Endothelial cell of umbilical vein (primary cell): ENCODE data around the gene LAMB1.

Experiments
- EZH2 ChIP-seq: IDR thresholded peaks from 2 replicates; pipeline ENCODE4 v1.6.1; 2012; ENCODE audit warnings: borderline replicate concordance, low read depth, mild to moderate bottlenecking, moderate library complexity, low read length, inconsistent platforms; ENCODE audit not compliant: severe bottlenecking
- FOS ChIP-seq: IDR thresholded peaks from 2 replicates; pipeline ENCODE4 v1.6.1; 2011; ENCODE audit warnings: mild to moderate bottlenecking, low read length, moderate library complexity, borderline replicate concordance; ENCODE audit not compliant: insufficient read depth
- GATA2 ChIP-seq: IDR thresholded peaks from 2 replicates; pipeline ENCODE4 v1.7.0; 2011; ENCODE audit warnings: low read depth, mild to moderate bottlenecking, moderate library complexity, mixed read lengths, low read length; ENCODE audit not compliant: insufficient read length, insufficient read depth
- JUN ChIP-seq: IDR thresholded peaks from 2 replicates; pipeline ENCODE4 v1.6.1; 2011; ENCODE audit warnings: borderline replicate concordance, low read depth; ENCODE audit not compliant: insufficient read length, insufficient read depth
- MYC ChIP-seq: IDR thresholded peaks from one replicate; pipeline ENCODE4 v1.6.1; 2011; ENCODE audit warnings: mild to moderate bottlenecking, low read depth, low read length
- POLR2A ChIP-seq: IDR thresholded peaks from 2 replicates; pipeline ENCODE4 v1.6.1; 2012; ENCODE audit warnings: low read depth, mild to moderate bottlenecking, control low read depth, low read length
- POLR2AphosphoS5 ChIP-seq: IDR thresholded peaks from 2 replicates; pipeline ENCODE4 v1.6.1; 2012; ENCODE audit warnings: low read depth, mild to moderate bottlenecking, control low read depth, low read length, moderate library complexity; ENCODE audit not compliant: insufficient read depth
- TF ChIP-seq, protein P1 (sequence below), 2 donors: IDR thresholded peaks; 1 replicate in 1 of 2; 2 replicates in 1 of 2; pipeline ENCODE4 v1.5.1; 2011; ENCODE audit warnings: low read length in 2 of 2, mild to moderate bottlenecking in 2 of 2, moderate library complexity in 2 of 2, control low read depth in 1 of 2, inconsistent platforms in 1 of 2, low read depth in 1 of 2; ENCODE audit not compliant: insufficient read depth in 1 of 2; ENCODE audit errors: extremely low read depth in 1 of 2
- TF ChIP-seq, protein P2 (sequence below): IDR thresholded peaks from 2 replicates; pipeline ENCODE4 v1.6.1; 2011; ENCODE audit not compliant: insufficient read depth, insufficient read length

- TF ChIP-seq, protein P1, sequence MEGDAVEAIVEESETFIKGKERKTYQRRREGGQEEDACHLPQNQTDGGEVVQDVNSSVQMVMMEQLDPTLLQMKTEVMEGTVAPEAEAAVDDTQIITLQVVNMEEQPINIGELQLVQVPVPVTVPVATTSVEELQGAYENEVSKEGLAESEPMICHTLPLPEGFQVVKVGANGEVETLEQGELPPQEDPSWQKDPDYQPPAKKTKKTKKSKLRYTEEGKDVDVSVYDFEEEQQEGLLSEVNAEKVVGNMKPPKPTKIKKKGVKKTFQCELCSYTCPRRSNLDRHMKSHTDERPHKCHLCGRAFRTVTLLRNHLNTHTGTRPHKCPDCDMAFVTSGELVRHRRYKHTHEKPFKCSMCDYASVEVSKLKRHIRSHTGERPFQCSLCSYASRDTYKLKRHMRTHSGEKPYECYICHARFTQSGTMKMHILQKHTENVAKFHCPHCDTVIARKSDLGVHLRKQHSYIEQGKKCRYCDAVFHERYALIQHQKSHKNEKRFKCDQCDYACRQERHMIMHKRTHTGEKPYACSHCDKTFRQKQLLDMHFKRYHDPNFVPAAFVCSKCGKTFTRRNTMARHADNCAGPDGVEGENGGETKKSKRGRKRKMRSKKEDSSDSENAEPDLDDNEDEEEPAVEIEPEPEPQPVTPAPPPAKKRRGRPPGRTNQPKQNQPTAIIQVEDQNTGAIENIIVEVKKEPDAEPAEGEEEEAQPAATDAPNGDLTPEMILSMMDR (IDR thresholded peaks at IDR 0.05; ENCODE audit: extremely low read depth in 1 of 2, insufficient read depth in 1 of 2, low read depth in 1 of 2, low read length in 2 of 2), result no peak
- TF ChIP-seq POLR2A, result no peak
- TF ChIP-seq EZH2, result no peak
- no peak for TF ChIP-seq POLR2AphosphoS5
- TF ChIP-seq, protein P2, sequence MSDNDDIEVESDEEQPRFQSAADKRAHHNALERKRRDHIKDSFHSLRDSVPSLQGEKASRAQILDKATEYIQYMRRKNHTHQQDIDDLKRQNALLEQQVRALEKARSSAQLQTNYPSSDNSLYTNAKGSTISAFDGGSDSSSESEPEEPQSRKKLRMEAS, result no peak
- no peak for TF ChIP-seq FOS
- no peak for TF ChIP-seq JUN
- no peak for TF ChIP-seq MYC
- TF ChIP-seq GATA2, result peak; percentile 81
These were observed 4.8 kb downstream of the LAMB1 start for GRCh38 chr7:107998150-107998549.
